Omental fat pad (tissue), 4 donors: ENCODE data around the gene ANKRD40CL. TPM values are rescaled to one million over a fixed set of nuclear protein-coding genes. Genes with fewer than 3 reads are reported as not detected.

ENCODE experiments used
- ATAC-seq: fragments of 150-250 bp; one replicate; pipeline ENCODE4 v1.9.1; 2016; ENCODE audit warnings: mild to moderate bottlenecking, moderate library complexity; ENCODE audit not compliant: low FRiP score
- DNase-seq: peaks from one replicate; pipeline ENCODE4 v3.0.0-alpha.2; 2019; ENCODE audit warnings: low spot score
- total RNA-seq, 4 donors: library from RNA; depleted of rRNA; stranded (reverse); fragments of >200 nt; gene quantifications; one replicate each; pipeline ENCODE4 v1.1.0, GENCODE V29; 2016
- TF ChIP-seq, protein P1 (sequence below), 3 donors: fragments of 450-650 bp; IDR thresholded peaks; one replicate each; pipeline ENCODE4 v1.5.1; 2016 to 2017; ENCODE audit warnings: antibody characterized with exemption in 3 of 3, mild to moderate bottlenecking in 3 of 3, moderate library complexity in 2 of 3

Gene ANKRD40CL
- total RNA-seq, 4 donors from 2014 or later: not detected

DNA sequence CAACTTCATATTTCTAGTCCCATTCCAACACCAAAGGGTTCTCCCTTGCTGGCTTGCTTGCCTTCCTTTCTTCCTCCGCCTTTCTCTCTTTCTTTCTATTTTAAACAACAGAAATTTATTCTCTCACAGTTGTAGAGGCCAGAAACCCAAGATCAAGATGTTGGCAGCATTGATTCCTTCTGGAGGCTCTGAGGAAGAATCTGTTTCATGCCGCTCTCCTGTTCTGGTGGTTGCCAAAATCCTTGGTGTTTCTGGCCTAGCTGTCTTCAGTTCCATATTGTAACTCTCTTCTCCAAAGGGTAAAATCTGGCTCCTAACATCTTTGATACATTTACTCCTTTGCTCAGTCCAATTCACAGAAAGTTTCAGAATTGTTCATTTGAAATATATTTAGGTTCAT is 3.0 kb upstream of the ANKRD40CL start:
- TF ChIP-seq, protein P1, sequence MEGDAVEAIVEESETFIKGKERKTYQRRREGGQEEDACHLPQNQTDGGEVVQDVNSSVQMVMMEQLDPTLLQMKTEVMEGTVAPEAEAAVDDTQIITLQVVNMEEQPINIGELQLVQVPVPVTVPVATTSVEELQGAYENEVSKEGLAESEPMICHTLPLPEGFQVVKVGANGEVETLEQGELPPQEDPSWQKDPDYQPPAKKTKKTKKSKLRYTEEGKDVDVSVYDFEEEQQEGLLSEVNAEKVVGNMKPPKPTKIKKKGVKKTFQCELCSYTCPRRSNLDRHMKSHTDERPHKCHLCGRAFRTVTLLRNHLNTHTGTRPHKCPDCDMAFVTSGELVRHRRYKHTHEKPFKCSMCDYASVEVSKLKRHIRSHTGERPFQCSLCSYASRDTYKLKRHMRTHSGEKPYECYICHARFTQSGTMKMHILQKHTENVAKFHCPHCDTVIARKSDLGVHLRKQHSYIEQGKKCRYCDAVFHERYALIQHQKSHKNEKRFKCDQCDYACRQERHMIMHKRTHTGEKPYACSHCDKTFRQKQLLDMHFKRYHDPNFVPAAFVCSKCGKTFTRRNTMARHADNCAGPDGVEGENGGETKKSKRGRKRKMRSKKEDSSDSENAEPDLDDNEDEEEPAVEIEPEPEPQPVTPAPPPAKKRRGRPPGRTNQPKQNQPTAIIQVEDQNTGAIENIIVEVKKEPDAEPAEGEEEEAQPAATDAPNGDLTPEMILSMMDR (IDR thresholded peaks at IDR 0.05): no peak
- ATAC-seq: no peak
- DNase-seq: no peak

DNA sequence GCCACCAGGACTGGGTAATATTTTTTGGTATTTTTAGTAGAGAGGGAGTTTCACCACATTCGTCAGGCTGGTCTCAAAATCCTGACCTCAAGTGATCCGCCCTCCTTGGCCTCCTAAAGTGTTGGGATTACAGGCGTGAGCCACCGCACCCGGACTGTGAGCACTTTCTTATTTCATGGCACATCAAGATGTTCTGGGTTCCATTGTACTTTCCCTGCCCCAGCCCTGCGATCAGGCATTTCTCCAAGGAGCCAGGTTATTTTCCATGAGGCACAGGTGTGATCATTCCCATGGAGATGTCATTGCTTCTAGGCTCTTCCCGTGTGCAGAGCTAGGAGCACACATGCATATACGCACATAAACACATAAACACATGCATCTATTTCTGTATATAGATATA is 2.6 kb upstream of the ANKRD40CL start:
- TF ChIP-seq, protein P1 (IDR thresholded peaks at IDR 0.05): no peak
- DNase-seq (no peak), ATAC-seq (no peak)

DNA sequence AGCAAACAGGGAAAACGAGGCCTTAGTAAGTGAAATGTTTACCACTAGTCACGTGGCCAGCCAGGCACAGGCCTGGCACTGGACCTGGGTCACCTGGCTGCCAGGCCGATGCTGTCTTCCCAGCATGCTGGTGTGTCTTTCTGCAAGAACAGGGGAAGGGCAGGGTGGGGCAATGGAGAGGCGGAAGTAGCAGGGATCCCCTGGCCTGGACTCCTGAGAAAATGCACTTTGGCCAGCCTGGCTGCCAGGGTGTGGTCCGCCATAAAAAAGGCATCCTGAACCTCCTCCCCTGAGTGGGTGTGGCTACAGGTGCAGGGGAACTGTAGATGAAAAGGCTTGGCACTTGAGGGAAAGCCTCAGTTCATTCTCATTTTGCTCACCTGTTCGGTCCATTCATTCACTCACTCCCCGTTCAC is 1.0 kb upstream of the ANKRD40CL start:
- ATAC-seq (no peak), DNase-seq (no peak)
- TF ChIP-seq, protein P1 (IDR thresholded peaks at IDR 0.05): no peak

DNA sequence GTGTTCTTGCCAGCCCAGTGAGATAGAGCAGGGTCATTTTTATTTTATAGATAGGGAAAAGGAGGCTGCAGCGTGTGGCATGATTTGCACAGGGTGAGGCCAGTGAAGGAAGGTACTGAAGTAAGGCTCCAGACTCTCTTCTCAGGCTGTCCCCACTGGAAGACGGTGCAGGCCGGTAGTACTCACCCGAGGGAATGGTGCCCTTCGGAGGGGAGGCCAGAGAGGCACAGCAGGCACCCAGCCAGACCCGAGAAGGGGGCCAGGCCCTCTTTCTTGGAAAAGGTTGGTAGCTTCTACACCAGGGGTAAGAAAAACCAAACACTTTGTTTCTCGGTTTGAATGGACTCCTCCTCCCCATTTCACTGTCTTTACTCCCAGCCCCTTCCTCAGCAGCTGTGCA is 288 bp downstream of the ANKRD40CL start:
- DNase-seq: no peak
- ATAC-seq: no peak
- TF ChIP-seq, protein P1 (IDR thresholded peaks at IDR 0.05): no peak

DNA sequence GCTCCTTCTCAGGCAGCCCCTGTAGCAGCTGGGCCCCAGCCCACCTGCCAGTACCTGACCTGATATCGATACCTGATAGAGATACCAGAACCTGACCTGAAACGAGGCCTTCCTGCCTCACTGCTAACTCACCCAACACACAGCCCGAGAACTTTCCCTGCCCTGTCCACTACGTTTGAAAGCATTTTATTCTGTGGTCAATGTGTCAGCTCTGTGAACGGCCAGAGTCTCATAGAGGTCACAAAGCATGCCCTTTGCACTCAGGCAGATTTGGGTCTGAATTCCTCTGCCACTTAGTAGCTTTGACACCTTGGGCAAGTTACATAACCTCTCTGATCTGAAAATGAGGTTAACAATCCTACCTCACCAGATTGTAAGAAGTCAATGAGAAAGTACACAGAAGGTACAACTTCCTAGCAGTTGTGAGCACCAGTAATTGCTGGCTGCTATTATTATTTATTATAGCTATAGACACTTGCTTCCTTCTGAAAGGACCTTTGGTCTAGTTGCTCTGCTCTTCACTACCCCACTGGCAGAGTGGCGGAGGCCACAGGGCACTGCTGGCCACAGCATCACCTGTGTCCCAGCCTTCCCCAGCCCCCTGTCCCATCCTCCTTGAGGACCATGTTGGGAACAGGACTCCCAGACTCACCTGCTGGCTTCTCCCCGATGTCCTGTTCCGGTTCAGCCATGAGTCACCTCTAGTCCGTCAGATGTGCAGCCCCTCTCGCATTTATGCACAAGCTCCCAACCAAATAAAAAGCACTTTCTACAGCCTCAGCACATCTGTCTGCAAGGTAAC is 895 bp downstream of the ANKRD40CL start:
- no peak for DNase-seq
- no peak for ATAC-seq
- TF ChIP-seq, protein P1 (IDR thresholded peaks at IDR 0.05): no peak

DNA sequence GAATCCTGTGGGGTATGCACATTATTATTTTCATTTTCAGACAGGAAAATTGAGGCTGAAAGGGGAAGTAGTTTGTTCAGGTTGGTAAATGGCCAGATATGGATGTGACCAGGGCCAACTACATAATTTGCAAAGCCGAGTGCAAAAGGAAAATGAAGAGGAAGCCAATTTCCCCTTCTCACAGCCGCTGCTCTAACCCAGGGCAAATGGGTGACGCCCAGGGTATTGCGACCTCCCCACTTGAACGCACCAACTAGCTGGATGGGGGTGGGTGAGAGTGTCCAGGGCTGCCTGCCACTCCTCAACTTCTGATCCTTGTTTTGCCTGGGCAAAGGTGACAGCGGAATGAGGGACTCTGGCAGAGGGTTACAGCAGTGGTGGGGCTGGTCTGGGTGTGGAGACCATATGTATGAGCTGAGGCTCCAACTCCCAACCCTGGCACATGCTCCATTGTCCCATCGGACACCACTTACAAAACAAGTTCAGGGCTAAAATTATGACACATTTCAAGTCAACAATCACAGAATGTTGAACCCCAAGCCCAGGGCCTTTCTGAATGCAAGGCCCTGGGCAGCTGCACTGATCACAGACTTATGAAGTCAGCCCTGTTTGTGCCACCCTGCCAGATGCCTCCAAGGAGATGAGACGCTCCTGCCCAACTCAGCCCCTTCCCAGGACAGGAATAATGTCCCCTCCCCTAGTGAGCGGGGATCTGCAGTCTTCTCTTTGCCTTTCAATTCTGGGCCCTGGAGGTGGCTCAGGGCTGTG is 1.7 kb downstream of the ANKRD40CL start:
- TF ChIP-seq, protein P1 (IDR thresholded peaks at IDR 0.05): no peak
- no peak for DNase-seq
- ATAC-seq: no peak
